NT2/D1 (cell line): ENCODE measurements around the gene PDE8A.
"Not testable (repeated sequence)": the region's sequence is repeated elsewhere in the genome, so short reads cannot be mapped to it uniquely, and the experiment has no call there.

ENCODE experiments used
- DNase-seq: peaks from one replicate; pipeline ENCODE4 v3.0.0-alpha.2; 2011; ENCODE audit warnings: low read depth, low spot score
- H3K27me3 ChIP-seq: 2 replicates; pipeline ENCODE4 v1.6.0; 2011; ENCODE audit warnings: mild to moderate bottlenecking; ENCODE audit not compliant: insufficient read length, insufficient read depth
- H3K36me3 ChIP-seq: 2 replicates; pipeline ENCODE4 v1.6.1; 2011; ENCODE audit warnings: mild to moderate bottlenecking, low read length, mixed read lengths; ENCODE audit not compliant: insufficient read depth, insufficient read length
- H3K4me1 ChIP-seq: 2 replicates; pipeline ENCODE4 v1.5.1; 2011; ENCODE audit not compliant: insufficient read depth, insufficient read length
- H3K4me3 ChIP-seq: 2 replicates; pipeline ENCODE4 v1.5.1; 2011; ENCODE audit warnings: low read depth; ENCODE audit not compliant: insufficient read length
- H3K9ac ChIP-seq: 2 replicates; pipeline ENCODE4 v1.6.0; 2011; ENCODE audit warnings: low read depth; ENCODE audit not compliant: insufficient read length
- H3K9me3 ChIP-seq: 2 replicates; pipeline ENCODE4 v1.5.1; 2011; ENCODE audit warnings: mild to moderate bottlenecking, low read length; ENCODE audit not compliant: insufficient read depth
- SUZ12 ChIP-seq: IDR thresholded peaks from 2 replicates; pipeline ENCODE4 v1.6.1; 2011; ENCODE audit not compliant: insufficient read length, insufficient read depth; ENCODE audit errors: extremely low read depth
- YY1 ChIP-seq: IDR thresholded peaks from 2 replicates; pipeline ENCODE4 v1.6.1; 2011; ENCODE audit not compliant: insufficient read length, insufficient read depth
- ZNF274 ChIP-seq: IDR thresholded peaks from 2 replicates; pipeline ENCODE4 v1.6.1; 2011; ENCODE audit warnings: mild to moderate bottlenecking, low read depth, low read length

PDE8A gene

DNA sequence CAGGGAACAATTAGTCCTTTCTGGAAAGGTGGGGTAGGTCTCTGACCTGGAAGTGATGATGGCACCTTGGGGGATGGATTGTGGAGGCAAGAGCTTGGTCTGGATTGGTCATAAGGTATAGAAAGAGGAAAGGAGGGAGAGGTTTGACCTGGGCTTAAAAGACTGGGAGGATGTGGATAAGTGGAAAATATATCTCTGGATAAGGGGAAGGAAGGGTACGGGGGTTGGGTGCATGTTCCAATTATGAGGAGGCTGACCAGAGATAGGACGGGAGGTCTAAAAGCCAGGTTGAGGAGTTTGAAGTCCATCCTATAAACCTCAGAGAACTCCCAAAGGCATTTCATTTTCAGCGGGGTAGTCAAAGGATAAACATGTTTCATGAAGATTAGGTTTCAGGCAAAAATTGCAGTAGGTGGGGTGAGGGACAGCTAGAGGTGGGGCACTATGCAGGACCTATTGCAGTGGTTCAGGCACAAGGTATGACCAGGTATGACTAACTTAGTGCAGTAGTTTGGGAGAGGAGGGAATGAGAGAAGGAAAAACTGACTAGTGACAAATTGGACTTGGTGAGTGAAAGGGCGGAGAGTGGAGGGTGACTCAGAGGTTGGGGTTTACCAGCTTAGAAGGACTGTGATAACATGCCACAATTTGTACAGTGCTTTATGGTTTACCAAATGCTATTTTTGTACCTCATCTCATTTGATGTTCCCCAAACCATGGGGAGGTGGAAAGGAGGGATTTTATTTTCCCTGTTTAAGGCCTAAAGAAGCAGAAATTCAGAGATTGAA is 10.7 kb downstream of the PDE8A start:
- Histone ChIP-seq H3K36me3 (no peaks in the 10 kb centered on the region), H3K4me3 (no peak overlapping the region), H3K9me3 (no peaks in the 10 kb centered on the region), H3K4me1 (no peaks in the 10 kb centered on the region), H3K9ac (no peak overlapping the region), H3K27me3 (no peaks in the 10 kb centered on the region)
- TF ChIP-seq ZNF274, result no peak
- TF ChIP-seq SUZ12, result no peak
- TF ChIP-seq YY1, result no peak
- DNase-seq, result no peak

DNA sequence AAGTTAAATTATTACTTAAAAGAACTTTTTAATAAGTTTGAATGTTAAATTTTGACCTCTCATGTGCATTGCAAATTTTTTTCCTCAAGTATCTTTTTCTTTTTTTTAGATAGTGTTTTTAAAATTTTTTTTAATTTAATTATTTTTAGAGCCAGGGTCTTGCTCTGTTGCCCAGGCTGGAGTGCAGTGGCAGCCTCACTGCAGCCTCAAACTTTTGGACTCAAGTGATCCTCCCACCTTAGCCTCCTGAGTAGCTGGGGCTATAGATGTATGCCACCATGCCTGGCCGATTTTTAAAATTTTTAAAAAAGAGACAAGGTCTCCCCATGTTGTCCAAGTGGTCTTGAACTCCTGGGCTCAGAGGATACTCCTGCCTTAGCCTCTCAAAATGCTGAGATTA is 14.4 kb downstream of the PDE8A start:
- no peak overlapping the region for H3K4me3 ChIP-seq
- no peaks in the 10 kb centered on the region for H3K27me3 ChIP-seq
- H3K9ac ChIP-seq, result no peak overlapping the region
- TF ChIP-seq ZNF274, result no peak
- TF ChIP-seq YY1, result no peak
- no peak for TF ChIP-seq SUZ12
- no peaks in the 10 kb centered on the region for H3K9me3 ChIP-seq
- no peaks in the 10 kb centered on the region for H3K36me3 ChIP-seq
- no peak for DNase-seq
- no peaks in the 10 kb centered on the region for H3K4me1 ChIP-seq

GRCh38 chr15:84996714-84997113 is 15.1 kb downstream of the PDE8A start:
- not testable (repeated sequence) for H3K36me3 ChIP-seq, H3K4me1 ChIP-seq, H3K9ac ChIP-seq, H3K27me3 ChIP-seq, H3K9me3 ChIP-seq, H3K4me3 ChIP-seq, DNase-seq

DNA sequence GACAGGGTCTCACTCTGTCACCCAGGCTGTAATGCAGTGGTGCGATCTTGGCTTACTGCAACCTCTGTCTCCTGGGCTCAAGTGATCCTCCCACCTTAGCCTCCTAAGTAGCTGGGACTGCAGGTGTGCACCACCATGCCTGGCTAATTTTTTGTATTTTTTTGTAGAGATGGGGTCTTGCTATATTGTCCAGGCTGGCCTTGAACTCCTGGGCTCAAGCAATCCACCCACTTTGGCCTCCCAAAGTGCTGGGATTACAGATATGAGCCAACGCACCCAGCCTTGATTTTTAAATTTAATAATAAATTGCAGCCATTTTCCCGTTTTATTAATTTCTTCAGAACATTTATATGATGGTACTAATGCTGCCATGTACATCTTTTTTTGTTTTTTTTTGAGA is 15.6 kb downstream of the PDE8A start:
- H3K4me3 ChIP-seq, H3K27me3 ChIP-seq, H3K9ac ChIP-seq, DNase-seq, H3K4me1 ChIP-seq, H3K9me3 ChIP-seq, H3K36me3 ChIP-seq: not testable (repeated sequence)

DNA sequence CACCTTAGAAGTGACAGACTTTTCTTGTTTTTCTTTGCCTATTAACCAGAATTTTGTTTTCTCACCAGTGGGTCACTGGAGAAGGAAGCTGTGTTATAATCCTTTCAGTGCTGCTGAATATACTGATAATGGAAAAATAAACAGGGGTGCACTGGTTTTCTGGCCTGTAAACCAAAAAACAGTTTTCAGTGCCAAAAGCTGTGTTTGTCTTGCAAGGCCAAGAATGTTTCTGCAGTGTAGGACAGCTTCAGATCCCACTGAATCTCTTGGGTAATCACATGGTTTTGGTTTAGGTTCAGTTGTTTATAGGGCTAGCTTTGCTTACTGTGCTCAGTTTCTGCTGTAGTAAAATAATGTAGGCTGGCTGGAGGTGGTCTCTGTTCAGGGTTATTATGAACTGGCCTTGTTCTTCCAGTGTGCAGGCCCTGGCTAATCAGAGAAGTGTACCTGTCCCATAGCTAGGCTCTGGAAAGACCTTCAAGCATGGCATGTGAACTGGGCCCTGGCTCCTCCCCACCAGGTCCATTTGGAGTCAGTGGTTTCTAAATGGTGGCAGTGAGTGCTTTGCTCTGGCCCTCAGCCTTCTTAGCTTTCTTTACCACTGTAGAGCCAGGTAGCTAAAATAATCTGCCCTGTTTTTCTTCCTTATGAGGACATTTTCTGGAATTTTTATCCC is 18.7 kb downstream of the PDE8A start:
- H3K4me1 ChIP-seq, result no peaks in the 10 kb centered on the region
- H3K36me3 ChIP-seq, result no peaks in the 10 kb centered on the region
- no peak for TF ChIP-seq SUZ12
- no peak for TF ChIP-seq ZNF274
- TF ChIP-seq YY1, result no peak
- no peak overlapping the region for H3K4me3 ChIP-seq
- H3K27me3 ChIP-seq, result no peaks in the 10 kb centered on the region
- no peak overlapping the region for H3K9ac ChIP-seq
- no peak for DNase-seq
- no peaks in the 10 kb centered on the region for H3K9me3 ChIP-seq

DNA sequence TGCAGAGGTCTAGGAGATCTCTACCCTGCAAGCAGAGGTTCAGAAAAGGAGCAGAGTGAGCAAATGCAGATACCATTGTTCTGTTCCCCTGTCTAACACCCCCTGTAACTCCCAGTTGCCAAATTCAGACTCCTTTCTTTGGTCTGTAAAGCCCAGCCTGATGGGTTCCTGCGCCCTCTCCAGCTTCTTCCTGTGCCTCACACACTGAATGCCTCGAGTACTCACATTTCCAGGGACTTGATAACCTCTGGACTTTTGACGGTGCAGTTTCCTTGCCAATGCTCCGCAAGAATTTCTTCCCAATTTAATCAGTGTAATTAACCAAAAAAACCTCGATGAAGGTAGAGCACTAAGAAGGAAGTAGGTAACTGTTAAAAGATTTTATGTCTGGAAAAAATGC is 19.3 kb downstream of the PDE8A start:
- no peak overlapping the region for H3K9ac ChIP-seq
- no peaks in the 10 kb centered on the region for H3K27me3 ChIP-seq
- no peaks in the 10 kb centered on the region for H3K9me3 ChIP-seq
- H3K4me1 ChIP-seq, result no peaks in the 10 kb centered on the region
- no peaks in the 10 kb centered on the region for H3K36me3 ChIP-seq
- no peak for TF ChIP-seq ZNF274
- TF ChIP-seq YY1, result no peak
- no peak for TF ChIP-seq SUZ12
- no peak for DNase-seq
- H3K4me3 ChIP-seq, result no peak overlapping the region

- no peaks in the 10 kb centered on the region for H3K27me3 ChIP-seq
- TF ChIP-seq ZNF274 (no peak), SUZ12 (no peak), YY1 (no peak)
- DNase-seq, result no peak
- no peak overlapping the region for H3K9ac ChIP-seq
- no peaks in the 10 kb centered on the region for H3K36me3 ChIP-seq
- no peak overlapping the region for H3K4me3 ChIP-seq
- no peaks in the 10 kb centered on the region for H3K9me3 ChIP-seq
- peaks cover 2% of the 10 kb centered on the region for H3K4me1 ChIP-seq
Measured at GRCh38 chr15:85002517-85002916, 20.9 kb downstream of the PDE8A start.
